NCI-H226 (cell line): ENCODE data around the gene PPP1R37.
A peak's percentile ranks its signal among the peaks of the same experiment; 100 is the strongest.

Experiments
- DNase-seq: peaks from one replicate; pipeline ENCODE4 v3.0.0-alpha.2; 2015

The PPP1R37 gene

GRCh38 chr19:45175515-45176345 lies 82.8 kb downstream of the PPP1R37 start:
- no peak for DNase-seq

- peak; percentile 59 for DNase-seq
Observed at GRCh38 chr19:45177817-45178261, 84.9 kb downstream of the PPP1R37 start, which contains the start of gene TRAPPC6A. Gene TRAPPC6A, minus strand, starts transcription at chr19:45178237. Its CDS starts 19 bp downstream, at chr19:45178218.

GRCh38 chr19:45178262-45179071 lies 85.5 kb downstream of the PPP1R37 start, which contains the start of gene BLOC1S3:
Gene BLOC1S3, plus strand, starts transcription at chr19:45178784. Its CDS starts 513 bp downstream, at chr19:45179297.
- peak; percentile 100 for DNase-seq

- no peak for DNase-seq
Observed at GRCh38 chr19:45179072-45179891, 86.3 kb downstream of the PPP1R37 start.

- no peak for DNase-seq
Observed at GRCh38 chr19:45179892-45180370, 87.0 kb downstream of the PPP1R37 start.

- no peak for DNase-seq
Observed at GRCh38 chr19:45180936-45181335, 88.0 kb downstream of the PPP1R37 start.

GRCh38 chr19:45182758-45183157 lies 89.8 kb downstream of the PPP1R37 start:
- DNase-seq: peak; percentile 15

- no peak for DNase-seq
Observed at GRCh38 chr19:45184115-45184514, 91.1 kb downstream of the PPP1R37 start.

- no peak for DNase-seq
Observed at GRCh38 chr19:45186509-45187334, 93.7 kb downstream of the PPP1R37 start.

GRCh38 chr19:45187421-45188100 lies 94.6 kb downstream of the PPP1R37 start:
- DNase-seq: no peak

- DNase-seq: no peak
Observed at GRCh38 chr19:45189971-45190370, 97.0 kb downstream of the PPP1R37 start.

- no peak for DNase-seq
Observed at GRCh38 chr19:45191375-45191774, 98.4 kb downstream of the PPP1R37 start.

GRCh38 chr19:45195764-45196163 lies 102.8 kb downstream of the PPP1R37 start:
- no peak for DNase-seq
